ENCODE results near the gene PIEZO1.
"Not testable (repeated sequence)": the region's sequence is repeated elsewhere in the genome, so short reads cannot be mapped to it uniquely, and the experiment has no call there.

Gene PIEZO1, protein sequence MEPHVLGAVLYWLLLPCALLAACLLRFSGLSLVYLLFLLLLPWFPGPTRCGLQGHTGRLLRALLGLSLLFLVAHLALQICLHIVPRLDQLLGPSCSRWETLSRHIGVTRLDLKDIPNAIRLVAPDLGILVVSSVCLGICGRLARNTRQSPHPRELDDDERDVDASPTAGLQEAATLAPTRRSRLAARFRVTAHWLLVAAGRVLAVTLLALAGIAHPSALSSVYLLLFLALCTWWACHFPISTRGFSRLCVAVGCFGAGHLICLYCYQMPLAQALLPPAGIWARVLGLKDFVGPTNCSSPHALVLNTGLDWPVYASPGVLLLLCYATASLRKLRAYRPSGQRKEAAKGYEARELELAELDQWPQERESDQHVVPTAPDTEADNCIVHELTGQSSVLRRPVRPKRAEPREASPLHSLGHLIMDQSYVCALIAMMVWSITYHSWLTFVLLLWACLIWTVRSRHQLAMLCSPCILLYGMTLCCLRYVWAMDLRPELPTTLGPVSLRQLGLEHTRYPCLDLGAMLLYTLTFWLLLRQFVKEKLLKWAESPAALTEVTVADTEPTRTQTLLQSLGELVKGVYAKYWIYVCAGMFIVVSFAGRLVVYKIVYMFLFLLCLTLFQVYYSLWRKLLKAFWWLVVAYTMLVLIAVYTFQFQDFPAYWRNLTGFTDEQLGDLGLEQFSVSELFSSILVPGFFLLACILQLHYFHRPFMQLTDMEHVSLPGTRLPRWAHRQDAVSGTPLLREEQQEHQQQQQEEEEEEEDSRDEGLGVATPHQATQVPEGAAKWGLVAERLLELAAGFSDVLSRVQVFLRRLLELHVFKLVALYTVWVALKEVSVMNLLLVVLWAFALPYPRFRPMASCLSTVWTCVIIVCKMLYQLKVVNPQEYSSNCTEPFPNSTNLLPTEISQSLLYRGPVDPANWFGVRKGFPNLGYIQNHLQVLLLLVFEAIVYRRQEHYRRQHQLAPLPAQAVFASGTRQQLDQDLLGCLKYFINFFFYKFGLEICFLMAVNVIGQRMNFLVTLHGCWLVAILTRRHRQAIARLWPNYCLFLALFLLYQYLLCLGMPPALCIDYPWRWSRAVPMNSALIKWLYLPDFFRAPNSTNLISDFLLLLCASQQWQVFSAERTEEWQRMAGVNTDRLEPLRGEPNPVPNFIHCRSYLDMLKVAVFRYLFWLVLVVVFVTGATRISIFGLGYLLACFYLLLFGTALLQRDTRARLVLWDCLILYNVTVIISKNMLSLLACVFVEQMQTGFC (N-terminal part only)

DNA sequence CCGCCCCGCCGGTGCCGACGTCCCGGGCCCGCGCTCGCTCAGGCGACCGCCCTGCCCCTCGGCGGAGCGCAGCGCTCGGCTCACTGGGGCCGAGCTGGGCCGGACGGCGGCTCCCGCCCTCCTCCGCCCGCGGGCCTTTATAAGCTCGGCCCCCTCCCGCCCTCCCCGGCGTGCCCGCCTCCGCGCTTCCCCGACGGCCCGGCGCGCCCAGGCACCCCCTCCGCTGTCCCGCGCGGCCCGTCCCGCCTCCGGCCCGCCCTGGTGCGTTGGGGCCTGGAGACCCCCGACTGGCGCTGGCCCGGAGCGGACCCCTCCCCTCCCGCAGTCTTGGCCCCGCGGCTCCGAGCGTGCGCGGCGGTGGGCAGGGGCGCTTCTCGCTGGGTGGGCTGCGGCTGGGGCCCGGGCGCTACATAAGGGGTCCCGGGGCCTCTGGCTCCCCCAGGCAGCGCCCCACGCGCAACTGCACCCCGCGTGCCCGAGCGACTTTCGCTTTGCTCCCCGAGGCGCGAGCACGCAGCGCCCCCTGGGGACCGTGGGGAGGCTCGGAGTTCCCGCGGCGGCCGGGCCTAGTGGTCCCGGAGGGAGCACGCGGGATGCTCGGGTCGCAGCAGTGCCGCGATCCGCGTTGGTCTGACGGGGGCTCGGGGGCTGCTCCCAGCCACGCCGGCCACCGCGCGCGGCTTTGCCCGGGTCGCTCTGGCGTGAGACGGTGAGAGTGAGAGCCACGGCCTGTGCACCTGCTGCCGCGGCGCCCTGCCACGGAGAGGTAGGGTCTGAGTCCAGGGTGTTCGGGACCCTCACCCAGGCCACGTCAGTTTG is at the start of gene PIEZO1:
TSS of gene PIEZO1 (minus strand) at position 115 of the 819 bp plus-strand sequence. CDS start 256 bp downstream, outside the sequence.
- H3K4me1 ChIP-seq (ENCODE audit: insufficient read depth, low read length), result peaks cover 15% of the 10 kb centered on the region; the same call in 1 of the 2 replicates
- H3K36me3 ChIP-seq (ENCODE audit: insufficient read depth, low read length), result no peaks in the 10 kb centered on the region
- H3K9ac ChIP-seq (ENCODE audit: low read depth, low read length), result peak within 1 kb of the TSS; percentile 70
- H3K9me3 ChIP-seq (ENCODE audit: control insufficient read depth, insufficient read depth, low read length), result no peaks in the 10 kb centered on the region

DNA sequence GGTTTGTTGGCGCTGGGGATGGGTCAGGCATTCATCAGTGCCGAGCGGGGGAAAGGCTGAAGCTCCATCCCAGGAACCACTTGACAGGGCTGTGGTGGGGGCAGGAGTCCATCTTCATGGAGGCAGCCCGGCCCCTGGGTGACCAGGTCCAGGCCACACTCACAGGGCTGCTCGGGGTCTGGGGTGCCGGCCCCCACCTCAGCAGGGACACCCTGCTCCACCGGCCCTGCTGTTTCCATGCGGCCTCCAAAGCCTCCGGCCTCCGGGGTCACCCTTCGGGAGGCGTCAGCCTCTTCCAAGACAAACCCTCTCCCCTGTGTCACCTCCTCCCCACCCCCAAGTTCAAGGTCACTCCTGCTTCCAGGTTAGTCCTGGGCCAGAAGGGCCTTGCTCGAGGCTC is 49.6 kb upstream of the PIEZO1 start:
- Histone ChIP-seq H3K9ac (ENCODE audit: low read depth, low read length) (no peak overlapping the region), H3K36me3 (ENCODE audit: insufficient read depth, low read length) (no peaks in the 10 kb centered on the region), H3K9me3 (ENCODE audit: control insufficient read depth, insufficient read depth, low read length) (no peaks in the 10 kb centered on the region), H3K4me1 (ENCODE audit: insufficient read depth, low read length) (no peaks in the 10 kb centered on the region)

DNA sequence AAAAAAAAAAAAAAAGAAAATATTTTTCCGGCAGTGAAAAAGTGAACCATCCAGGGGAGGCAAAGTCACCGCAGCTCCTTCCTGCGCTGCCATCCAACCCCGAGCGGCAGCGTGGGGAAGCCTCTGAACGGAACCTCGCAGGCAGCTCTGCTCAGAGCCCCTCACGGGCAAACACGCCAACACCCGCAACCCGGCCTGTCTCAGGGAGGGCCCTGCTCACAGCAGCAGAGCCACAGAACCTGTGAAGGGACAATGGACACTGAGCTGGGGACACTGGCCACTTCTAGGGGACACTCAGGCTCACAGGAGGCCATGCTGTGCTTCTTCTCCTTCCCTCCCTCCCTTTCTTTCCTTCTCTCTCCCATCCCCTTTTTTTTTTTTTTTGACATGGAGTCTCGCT is 48.1 kb upstream of the PIEZO1 start:
- Histone ChIP-seq H3K36me3 (ENCODE audit: insufficient read depth, low read length) (no peaks in the 10 kb centered on the region), H3K9me3 (ENCODE audit: control insufficient read depth, insufficient read depth, low read length) (no peaks in the 10 kb centered on the region), H3K9ac (ENCODE audit: low read depth, low read length) (no peak overlapping the region), H3K4me1 (ENCODE audit: insufficient read depth, low read length) (no peaks in the 10 kb centered on the region)

DNA sequence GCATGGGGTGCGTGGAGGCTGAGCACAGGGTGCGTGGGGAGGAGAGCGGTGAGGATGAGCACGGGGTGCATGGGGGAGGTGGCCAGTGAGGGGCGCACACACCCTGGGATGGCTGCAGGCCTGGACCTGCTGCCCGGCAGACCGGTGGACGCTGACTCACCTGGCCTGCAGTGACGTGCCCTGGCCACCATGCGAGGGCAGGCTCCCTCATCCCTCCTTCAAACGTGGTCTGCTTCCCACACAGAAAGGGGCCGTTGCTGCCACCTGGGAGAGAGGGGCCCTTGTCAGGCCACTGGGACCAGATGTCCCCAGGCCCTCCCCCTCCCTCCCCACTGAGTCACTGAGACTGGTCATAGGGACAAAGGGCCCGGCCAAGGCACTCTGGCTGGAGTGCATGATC is 46.8 kb upstream of the PIEZO1 start:
- H3K9me3 ChIP-seq (ENCODE audit: control insufficient read depth, insufficient read depth, low read length), result no peaks in the 10 kb centered on the region
- H3K36me3 ChIP-seq (ENCODE audit: insufficient read depth, low read length), result no peaks in the 10 kb centered on the region
- no peak overlapping the region for H3K9ac ChIP-seq (ENCODE audit: low read depth, low read length)
- no peaks in the 10 kb centered on the region for H3K4me1 ChIP-seq (ENCODE audit: insufficient read depth, low read length)

DNA sequence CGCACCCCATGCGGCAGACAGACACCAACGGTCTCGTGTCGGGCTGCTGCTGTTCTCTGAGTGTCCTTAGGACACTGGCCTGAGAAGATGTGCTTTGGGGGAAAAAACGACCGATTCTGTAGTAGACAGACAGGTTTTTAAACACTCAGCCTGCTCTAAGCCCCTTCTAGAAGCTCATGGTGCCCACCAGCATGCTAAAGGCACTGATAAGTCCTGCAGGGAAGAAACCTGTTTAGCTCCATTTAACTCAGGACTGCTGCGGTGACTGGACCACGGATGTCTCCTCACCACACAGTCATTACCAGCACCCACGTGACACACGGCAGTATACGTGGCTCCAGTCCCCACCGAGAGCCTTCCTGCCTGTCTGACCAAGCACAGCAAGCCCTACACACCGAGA is 45.8 kb upstream of the PIEZO1 start:
- no peaks in the 10 kb centered on the region for H3K36me3 ChIP-seq (ENCODE audit: insufficient read depth, low read length)
- H3K4me1 ChIP-seq (ENCODE audit: insufficient read depth, low read length), result no peaks in the 10 kb centered on the region
- no peak overlapping the region for H3K9ac ChIP-seq (ENCODE audit: low read depth, low read length)
- H3K9me3 ChIP-seq (ENCODE audit: control insufficient read depth, insufficient read depth, low read length), result no peaks in the 10 kb centered on the region

DNA sequence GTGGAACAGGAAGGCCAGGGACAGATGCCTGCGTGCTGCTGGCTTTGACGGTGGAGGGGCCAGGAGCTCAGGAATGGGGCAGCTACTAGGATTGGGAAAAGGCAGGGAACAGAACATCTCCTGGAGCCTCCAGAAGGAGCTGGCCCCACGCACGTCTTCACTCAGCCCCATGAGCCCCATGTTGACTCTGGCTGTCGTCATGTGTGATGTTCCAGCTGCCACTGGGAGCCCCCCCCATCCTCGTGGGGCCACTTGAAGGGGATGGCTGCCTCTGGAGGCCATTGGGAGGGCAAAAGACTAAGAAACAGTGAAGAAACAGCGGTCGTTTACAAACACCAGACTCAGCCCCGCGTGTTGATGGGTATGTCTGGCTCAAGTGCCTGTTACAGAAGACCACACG is 45.2 kb upstream of the PIEZO1 start:
- H3K36me3 ChIP-seq (ENCODE audit: insufficient read depth, low read length), result no peaks in the 10 kb centered on the region
- H3K9me3 ChIP-seq (ENCODE audit: control insufficient read depth, insufficient read depth, low read length), result no peaks in the 10 kb centered on the region
- no peak overlapping the region for H3K9ac ChIP-seq (ENCODE audit: low read depth, low read length)
- no peaks in the 10 kb centered on the region for H3K4me1 ChIP-seq (ENCODE audit: insufficient read depth, low read length)

DNA sequence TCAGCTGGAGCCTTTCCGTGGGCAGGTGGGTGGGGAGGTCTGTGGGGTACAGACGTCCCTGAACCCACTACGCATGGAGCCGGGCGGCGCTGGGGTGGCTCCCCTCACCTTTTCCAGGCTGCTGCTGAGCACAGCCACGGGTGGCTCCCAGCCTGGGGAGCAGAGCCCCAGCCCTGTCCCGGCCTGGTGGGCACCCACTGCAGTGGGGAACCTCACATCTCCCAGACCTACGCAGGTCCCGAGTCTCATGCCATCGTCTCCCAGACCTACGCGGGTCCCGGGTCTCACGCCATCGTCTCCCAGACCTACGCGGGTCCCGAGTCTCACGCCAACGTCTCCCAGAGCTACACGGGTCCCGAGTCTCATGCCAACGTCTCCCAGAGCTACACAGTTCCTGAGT is 43.7 kb upstream of the PIEZO1 start:
- Histone ChIP-seq H3K4me1 (ENCODE audit: insufficient read depth, low read length) (no peaks in the 10 kb centered on the region), H3K36me3 (ENCODE audit: insufficient read depth, low read length) (no peaks in the 10 kb centered on the region; the same call in 1 of the 2 replicates), H3K9me3 (ENCODE audit: control insufficient read depth, insufficient read depth, low read length) (no peaks in the 10 kb centered on the region), H3K9ac (ENCODE audit: low read depth, low read length) (no peak overlapping the region)

DNA sequence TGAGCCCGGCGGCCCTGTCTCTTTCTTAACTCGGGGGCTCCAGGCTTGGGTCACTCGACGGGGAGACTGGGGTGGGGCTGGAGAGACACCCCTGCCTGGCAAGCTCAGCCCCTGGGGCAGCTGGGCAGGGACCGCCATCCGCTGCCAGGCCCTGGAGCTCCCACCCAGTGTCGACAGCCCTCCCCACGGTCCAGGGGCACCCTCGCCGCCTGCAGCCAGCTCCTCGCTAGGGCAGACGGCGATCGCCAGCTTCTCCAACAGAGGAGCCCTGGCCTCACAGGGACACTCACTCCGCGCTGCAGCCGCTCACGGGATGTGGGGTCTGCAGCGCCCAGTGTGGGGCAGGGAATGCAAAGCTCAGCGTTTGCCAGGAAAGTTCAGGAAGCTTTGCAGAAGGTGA is 42.7 kb upstream of the PIEZO1 start:
- Histone ChIP-seq H3K36me3 (ENCODE audit: insufficient read depth, low read length) (no peaks in the 10 kb centered on the region; the same call in 1 of the 2 replicates), H3K9ac (ENCODE audit: low read depth, low read length) (no peak overlapping the region), H3K9me3 (ENCODE audit: control insufficient read depth, insufficient read depth, low read length) (no peaks in the 10 kb centered on the region), H3K4me1 (ENCODE audit: insufficient read depth, low read length) (no peaks in the 10 kb centered on the region)

DNA sequence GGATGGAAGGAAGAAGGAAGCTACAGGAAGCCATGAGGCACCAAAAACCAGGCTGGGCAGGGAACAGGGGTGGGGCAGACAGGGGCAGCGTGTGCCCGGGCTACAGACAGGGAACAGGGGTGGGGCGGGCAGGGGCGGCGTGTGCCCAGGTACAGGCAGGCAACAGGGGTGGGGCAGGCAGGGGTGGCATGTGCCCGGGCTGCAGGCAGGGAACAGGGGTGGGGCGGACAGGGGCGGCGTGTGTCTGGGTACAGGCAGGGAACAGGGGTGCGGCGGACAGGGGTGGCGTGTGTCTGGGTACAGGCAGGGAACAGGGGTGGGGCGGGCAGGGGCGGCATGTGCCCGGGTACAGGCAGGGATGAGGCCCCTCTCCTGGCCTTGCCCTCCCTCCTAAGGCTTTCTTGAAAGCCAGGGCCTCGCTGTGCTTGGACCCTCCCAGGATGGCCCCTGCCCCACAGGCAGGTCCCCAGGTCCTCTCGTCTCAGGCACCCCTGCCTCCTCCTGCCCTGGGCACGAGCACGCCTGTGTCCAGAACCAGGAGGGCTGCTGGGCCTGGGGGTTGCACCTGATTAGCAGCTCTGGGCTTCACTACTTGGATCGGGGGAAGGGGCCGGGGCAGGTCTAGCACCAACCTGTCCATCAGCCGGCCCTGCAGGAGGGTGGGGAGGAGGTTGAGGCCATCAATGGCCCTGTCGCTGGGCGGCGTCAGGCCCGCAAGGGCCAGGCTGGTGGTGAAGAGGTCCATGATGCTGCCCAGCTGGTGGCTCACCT is 41.2 kb upstream of the PIEZO1 start:
- Histone ChIP-seq H3K36me3 (ENCODE audit: insufficient read depth, low read length) (no peaks in the 10 kb centered on the region; the same call in 1 of the 2 replicates), H3K4me1 (ENCODE audit: insufficient read depth, low read length) (no peaks in the 10 kb centered on the region), H3K9ac (ENCODE audit: low read depth, low read length) (no peak overlapping the region), H3K9me3 (ENCODE audit: control insufficient read depth, insufficient read depth, low read length) (no peaks in the 10 kb centered on the region)

DNA sequence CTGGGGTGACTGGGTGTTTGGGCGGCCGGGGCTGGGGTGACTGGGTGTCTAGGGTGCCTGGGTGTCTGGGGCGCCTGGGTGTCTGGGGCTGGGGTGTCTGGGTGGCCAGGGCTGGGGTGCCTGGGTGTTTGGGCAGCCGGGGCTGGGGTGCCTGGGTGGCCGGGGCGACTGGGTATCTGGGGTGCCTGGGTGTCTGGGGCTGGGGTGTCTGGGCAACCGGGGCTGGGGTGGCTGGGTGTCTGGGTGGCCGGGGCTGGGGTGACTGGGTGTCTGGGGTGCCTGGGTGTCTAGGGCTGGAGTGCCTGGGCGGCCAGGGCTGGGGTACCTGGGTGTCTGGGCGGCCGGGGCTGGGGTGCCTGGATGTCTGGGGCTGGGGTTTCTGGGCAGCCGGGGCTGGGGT is 40.1 kb upstream of the PIEZO1 start:
- Histone ChIP-seq H3K4me1 (ENCODE audit: insufficient read depth, low read length) (no peaks in the 10 kb centered on the region), H3K36me3 (ENCODE audit: insufficient read depth, low read length) (no peaks in the 10 kb centered on the region; the same call in 1 of the 2 replicates), H3K9me3 (ENCODE audit: control insufficient read depth, insufficient read depth, low read length) (no peaks in the 10 kb centered on the region), H3K9ac (ENCODE audit: low read depth, low read length) (no peak overlapping the region)

DNA sequence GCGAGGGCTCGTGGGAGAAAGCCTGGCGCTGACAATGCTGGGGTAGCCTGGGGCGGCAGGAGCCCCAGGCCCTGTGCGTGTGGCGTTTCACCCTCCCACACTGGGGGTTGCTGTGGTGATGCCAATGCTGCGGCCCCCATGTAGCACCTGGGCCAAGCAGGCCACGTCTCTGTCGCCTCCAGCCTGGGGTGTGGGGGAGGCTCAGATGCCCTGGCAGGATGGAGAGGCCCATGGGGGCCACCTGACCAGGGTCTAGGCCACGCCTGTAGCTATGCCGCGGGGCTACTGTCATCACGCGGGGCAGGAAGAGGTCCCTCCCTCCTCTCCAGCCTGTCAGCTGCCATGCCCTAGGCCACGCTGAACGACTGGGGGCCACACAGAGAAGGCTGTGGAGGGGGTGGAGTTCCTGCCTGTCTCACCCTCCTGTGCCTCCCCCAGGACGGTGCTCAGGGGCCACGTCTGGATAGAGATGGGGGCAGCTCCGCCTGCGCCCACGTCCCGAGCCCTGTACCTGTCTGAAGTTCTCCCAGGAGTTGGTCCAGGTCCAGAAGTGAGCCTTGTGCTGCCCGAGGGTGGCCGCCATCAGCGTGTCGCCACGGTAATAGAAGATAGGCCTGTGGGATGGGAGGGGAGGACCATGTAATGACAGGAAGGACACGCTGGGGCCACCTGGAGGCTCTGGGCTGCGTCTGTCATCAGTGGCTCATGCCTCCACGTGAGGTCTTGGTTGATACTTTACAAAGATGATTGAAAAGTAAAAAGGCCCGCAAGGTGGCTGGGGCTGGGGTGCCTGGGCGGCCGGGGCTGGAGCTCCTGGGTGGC is 39.4 kb upstream of the PIEZO1 start:
- H3K9me3 ChIP-seq (ENCODE audit: control insufficient read depth, insufficient read depth, low read length), result no peaks in the 10 kb centered on the region
- H3K36me3 ChIP-seq (ENCODE audit: insufficient read depth, low read length), result no peaks in the 10 kb centered on the region; the same call in 1 of the 2 replicates
- H3K4me1 ChIP-seq (ENCODE audit: insufficient read depth, low read length), result no peaks in the 10 kb centered on the region
- no peak overlapping the region for H3K9ac ChIP-seq (ENCODE audit: low read depth, low read length)

DNA sequence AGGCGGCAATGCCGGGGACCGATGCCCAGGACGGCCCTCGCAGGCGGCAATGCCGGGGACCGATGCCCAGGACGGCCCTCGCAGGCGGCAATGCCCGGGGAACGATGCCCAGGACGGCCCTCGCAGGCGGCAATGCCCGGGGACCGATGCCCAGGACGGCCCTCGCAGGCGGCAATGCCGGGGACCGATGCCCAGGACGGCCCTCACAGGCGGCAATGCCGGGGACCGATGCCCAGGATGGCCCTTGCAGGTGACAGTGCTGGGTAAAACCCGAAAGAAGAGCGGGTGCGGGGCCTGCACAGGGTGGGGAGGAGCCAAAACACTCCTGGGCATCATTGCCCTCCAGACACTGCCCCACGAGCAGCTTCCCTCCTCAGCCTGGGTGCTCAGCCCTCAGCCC is 38.6 kb upstream of the PIEZO1 start:
- H3K9me3 ChIP-seq (ENCODE audit: control insufficient read depth, insufficient read depth, low read length); H3K9ac ChIP-seq (ENCODE audit: low read depth, low read length); H3K36me3 ChIP-seq (ENCODE audit: insufficient read depth, low read length); H3K4me1 ChIP-seq (ENCODE audit: insufficient read depth, low read length): not testable (repeated sequence)

Measured in ES-I3 (cell line).